ENCODE measurements around the gene KIF13A.

- TF ChIP-seq CTCF (IDR thresholded peaks at IDR 0.05; ENCODE audit: insufficient read depth, low read length), result no peak
- TF ChIP-seq REST (IDR thresholded peaks at IDR 0.05; ENCODE audit: insufficient replicate concordance, low read depth), result no peak
These were observed 52.0 kb downstream of the KIF13A start for GRCh38 chr6:17935188-17936149.

Data from HL-60 (cell line).